Measurements from ENCODE around the gene NXPH2.

The NXPH2 gene

GRCh38 chr2:138779781-138780445 lies at the start of gene NXPH2:
Gene NXPH2 (minus strand): TSS chr2:138780390. CDS start chr2:138780241, 149 bp downstream.
- DNase-seq (ENCODE audit: extremely low read depth in 1 of 2, low read depth in 1 of 2): no peak

- DNase-seq (ENCODE audit: extremely low read depth in 1 of 2, low read depth in 1 of 2): no peak
These were observed 49.2 kb upstream of the NXPH2 start for GRCh38 chr2:138829326-138829919.

- DNase-seq (ENCODE audit: extremely low read depth in 1 of 2, low read depth in 1 of 2): no peak
These were observed 47.4 kb upstream of the NXPH2 start for GRCh38 chr2:138827426-138828054.

GRCh38 chr2:138823666-138824065 lies 43.5 kb upstream of the NXPH2 start:
- DNase-seq (ENCODE audit: extremely low read depth in 1 of 2, low read depth in 1 of 2): no peak

- no peak for DNase-seq (ENCODE audit: extremely low read depth in 1 of 2, low read depth in 1 of 2)
These were observed 39.8 kb upstream of the NXPH2 start for GRCh38 chr2:138819964-138820363.

GRCh38 chr2:138818556-138818955 lies 38.4 kb upstream of the NXPH2 start:
- no peak for DNase-seq (ENCODE audit: extremely low read depth in 1 of 2, low read depth in 1 of 2)

GRCh38 chr2:138814123-138814898 lies 34.1 kb upstream of the NXPH2 start:
- DNase-seq (ENCODE audit: extremely low read depth in 1 of 2, low read depth in 1 of 2): no peak

- no peak for DNase-seq (ENCODE audit: extremely low read depth in 1 of 2, low read depth in 1 of 2)
These were observed 31.2 kb upstream of the NXPH2 start for GRCh38 chr2:138811431-138811830.

- DNase-seq (ENCODE audit: extremely low read depth in 1 of 2, low read depth in 1 of 2): no peak
These were observed 14.5 kb upstream of the NXPH2 start for GRCh38 chr2:138794724-138795123.

GRCh38 chr2:138787053-138787666 lies 7.0 kb upstream of the NXPH2 start:
- no peak for DNase-seq (ENCODE audit: extremely low read depth in 1 of 2, low read depth in 1 of 2)

GRCh38 chr2:138782383-138782782 lies 2.2 kb upstream of the NXPH2 start:
- no peak for DNase-seq (ENCODE audit: extremely low read depth in 1 of 2, low read depth in 1 of 2)

GRCh38 chr2:138780908-138781307 lies 718 bp upstream of the NXPH2 start:
- DNase-seq (ENCODE audit: extremely low read depth in 1 of 2, low read depth in 1 of 2): no peak

- no peak for DNase-seq (ENCODE audit: extremely low read depth in 1 of 2, low read depth in 1 of 2)
These were observed 273 bp upstream of the NXPH2 start for GRCh38 chr2:138780446-138780880.

- DNase-seq (ENCODE audit: extremely low read depth in 1 of 2, low read depth in 1 of 2): no peak
These were observed 797 bp downstream of the NXPH2 start for GRCh38 chr2:138779406-138779780.

- DNase-seq (ENCODE audit: extremely low read depth in 1 of 2, low read depth in 1 of 2): no peak
These were observed 2.2 kb downstream of the NXPH2 start for GRCh38 chr2:138777996-138778395.

GRCh38 chr2:138775736-138776135 lies 4.5 kb downstream of the NXPH2 start:
- no peak for DNase-seq (ENCODE audit: extremely low read depth in 1 of 2, low read depth in 1 of 2)

- DNase-seq (ENCODE audit: extremely low read depth in 1 of 2, low read depth in 1 of 2): no peak
These were observed 8.7 kb downstream of the NXPH2 start for GRCh38 chr2:138771534-138771933.

GRCh38 chr2:138767101-138767500 lies 13.1 kb downstream of the NXPH2 start:
- no peak for DNase-seq (ENCODE audit: extremely low read depth in 1 of 2, low read depth in 1 of 2)

- no peak for DNase-seq (ENCODE audit: extremely low read depth in 1 of 2, low read depth in 1 of 2)
These were observed 13.7 kb downstream of the NXPH2 start for GRCh38 chr2:138766464-138766863.

- DNase-seq (ENCODE audit: extremely low read depth in 1 of 2, low read depth in 1 of 2): no peak
These were observed 16.2 kb downstream of the NXPH2 start for GRCh38 chr2:138763971-138764370.

- DNase-seq (ENCODE audit: extremely low read depth in 1 of 2, low read depth in 1 of 2): no peak
These were observed 17.7 kb downstream of the NXPH2 start for GRCh38 chr2:138762533-138762932.

Data from stimulated activated CD8-positive, alpha-beta memory T cell treated with anti-CD3 and anti-CD28 coated beads, Interleukin-7, amount 100 ng/mL, for 48 hours (primary cell).